MCF 10A (cell line): ENCODE measurements around the gene CTNNA2. TPM values are rescaled to one million over a fixed set of nuclear protein-coding genes. Genes with fewer than 3 reads are reported as not detected.

ENCODE experiments used
- BruUV-seq: library from RNA; stranded (reverse); fragments of 400-500 nt; replicated peaks from 2 replicates; lab custom pipeline; 2021; lab: Mats Ljungman, UMichigan
- CTCF ChIA-PET: fragments of 300-600 bp; sonication (Branson Sonifier 250); formaldehyde crosslinking; extraction: SDS; loops from one replicate; lab custom pipeline; 2021; ENCODE audit warnings: antibody characterized with exemption, inconsistent platforms; lab: Yijun Ruan, JAX
- POLR2A ChIA-PET: fragments of 300-600, 350-650 bp; sonication (Branson Sonifier 250); formaldehyde crosslinking; extraction: SDS; loops from one replicate; lab custom pipeline; 2020; ENCODE audit warnings: antibody characterized with exemption, inconsistent platforms; lab: Yijun Ruan, JAX
- DNase-seq: peaks from one replicate; pipeline ENCODE4 v3.0.0-alpha.2; 2018; ENCODE audit not compliant: unreplicated experiment
- H3K27ac Mint-ChIP-seq: one replicate; pipeline ENCODE4 v1.8.0; 2022; ENCODE audit warnings: mild to moderate bottlenecking, low read depth, mixed read lengths; ENCODE audit not compliant: unreplicated experiment
- H3K27me3 Mint-ChIP-seq: one replicate; pipeline ENCODE4 v1.8.0; 2022; ENCODE audit warnings: mixed read lengths; ENCODE audit not compliant: insufficient read depth, unreplicated experiment
- H3K36me3 Mint-ChIP-seq: one replicate; pipeline ENCODE4 v1.8.0; 2022; ENCODE audit warnings: mild to moderate bottlenecking, moderate library complexity, mixed read lengths; ENCODE audit not compliant: insufficient read depth, unreplicated experiment
- H3K4me1 Mint-ChIP-seq: one replicate; pipeline ENCODE4 v1.8.0; 2022; ENCODE audit warnings: mixed read lengths; ENCODE audit not compliant: insufficient read depth, unreplicated experiment
- H3K4me3 Mint-ChIP-seq: one replicate; pipeline ENCODE4 v1.8.0; 2022; ENCODE audit warnings: mild to moderate bottlenecking, moderate library complexity, mixed read lengths; ENCODE audit not compliant: unreplicated experiment
- H3K9me3 Mint-ChIP-seq: one replicate; pipeline ENCODE4 v1.8.0; 2022; ENCODE audit warnings: mixed read lengths; ENCODE audit not compliant: unreplicated experiment
- CTCF ChIP-seq: fragments of 200-600 bp; IDR thresholded peaks from one replicate; pipeline ENCODE4 v1.8.0; 2022; ENCODE audit warnings: antibody characterized with exemption, mild to moderate bottlenecking; ENCODE audit not compliant: unreplicated experiment
- intact Hi-C: fragments of 100-400 bp; cut with micrococcal nuclease; formaldehyde crosslinking; loops from 2 replicates; pipeline ENCODE4 v1.14.1; 2022
- total RNA-seq: library from RNA; stranded (reverse); gene quantifications from 2 replicates; pipeline ENCODE4 v1.2.3, GENCODE V29; 2022

The CTNNA2 gene
- total RNA-seq, 1 experiment from 2014 or later, result not detected

- DNase-seq, result peak; percentile 57
- no peaks in the 10 kb centered on the region for H3K36me3 Mint-ChIP-seq
- no peak for TF ChIP-seq CTCF
- H3K27me3 Mint-ChIP-seq, result no peaks in the 10 kb centered on the region
- H3K4me1 Mint-ChIP-seq, result peaks cover 19% of the 10 kb centered on the region
- no peaks in the 10 kb centered on the region for H3K9me3 Mint-ChIP-seq
- POLR2A ChIA-PET, result no interaction called here
- no TSS peak for BruUV-seq
- CTCF ChIA-PET, result no interaction called here
- intact Hi-C loops, result no loop called here
- H3K4me3 Mint-ChIP-seq, result no peak overlapping the region
- H3K27ac Mint-ChIP-seq, result no peak overlapping the region
These were observed 1037.0 kb downstream of the CTNNA2 start for GRCh38 chr2:80549901-80550300.

DNA sequence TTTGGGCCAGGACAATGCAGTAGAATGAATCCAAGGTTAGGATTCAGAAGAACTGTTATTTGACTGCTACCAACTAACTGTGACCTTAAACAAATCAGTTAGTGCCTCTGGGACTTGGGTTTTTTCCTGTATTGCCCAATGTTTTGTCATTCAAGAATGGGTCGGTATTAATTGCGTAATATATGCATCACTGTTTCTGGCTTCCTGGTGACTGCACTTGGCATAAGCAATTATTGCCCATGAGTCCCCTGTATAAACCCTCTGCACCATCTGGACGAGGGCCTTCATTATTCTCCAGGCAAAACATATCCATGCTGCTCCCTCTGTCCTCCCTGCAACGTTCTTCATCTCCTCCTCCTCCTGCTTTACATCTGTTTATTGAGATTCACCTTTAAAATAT, 1047.5 kb downstream of the CTNNA2 start:
- Mint-ChIP-seq H3K36me3 (no peaks in the 10 kb centered on the region), H3K9me3 (no peaks in the 10 kb centered on the region), H3K4me3 (no peak overlapping the region), H3K27me3 (no peaks in the 10 kb centered on the region), H3K27ac (peak overlapping the region; percentile 22), H3K4me1 (peaks cover 9% of the 10 kb centered on the region)
- DNase-seq, result peak; percentile 83
- no peak for TF ChIP-seq CTCF
- ChIA-PET CTCF (no interaction called here), POLR2A (interaction anchor here (1.1 kb wide), 1 partner anchor 11 kb away, joined by 3 read pairs; no protein-coding TSS in a partner anchor)
- intact Hi-C loops, result no loop called here
- no TSS peak for BruUV-seq

- Mint-ChIP-seq H3K27ac (no peak overlapping the region), H3K9me3 (no peaks in the 10 kb centered on the region), H3K36me3 (no peaks in the 10 kb centered on the region), H3K27me3 (no peaks in the 10 kb centered on the region), H3K4me3 (no peak overlapping the region), H3K4me1 (no peaks in the 10 kb centered on the region)
- TF ChIP-seq CTCF, result no peak
- DNase-seq, result no peak
- ChIA-PET CTCF (no interaction called here), POLR2A (no interaction called here)
- intact Hi-C loops, result no loop called here
- no TSS peak for BruUV-seq
These were observed 1055.2 kb downstream of the CTNNA2 start for GRCh38 chr2:80568011-80568410.

GRCh38 chr2:80573167-80573566, 1060.3 kb downstream of the CTNNA2 start:
- intact Hi-C loops, result no loop called here
- ChIA-PET POLR2A (no interaction called here), CTCF (interaction anchor here (0.6 kb wide), 1 partner anchor 266 kb away, joined by 3 read pairs; no protein-coding TSS in a partner anchor)
- Mint-ChIP-seq H3K27ac (no peak overlapping the region), H3K4me3 (no peak overlapping the region), H3K27me3 (no peaks in the 10 kb centered on the region), H3K36me3 (no peaks in the 10 kb centered on the region), H3K4me1 (peaks cover 6% of the 10 kb centered on the region), H3K9me3 (no peaks in the 10 kb centered on the region)
- BruUV-seq, result no TSS peak
- TF ChIP-seq CTCF, result no peak
- no peak for DNase-seq
